A549 (cell line): ENCODE data around the gene EXOG. TPM values are rescaled to one million over a fixed set of nuclear protein-coding genes. Genes with fewer than 3 reads are reported as not detected.

Experiments
- ATAC-seq, 2 experiments: fragments of 200-7000 bp in 1 of 2; fragments of >200 bp in 1 of 2; cut with Nextera tagmentation in 1 of 2; cut with Tn5 transposase in 1 of 2; 3 replicates each; pipeline versions ENCODE4 v1.8.0 to v1.9.1; 2018 to 2020; ENCODE audit warnings: mild to moderate bottlenecking in 1 of 2, moderate library complexity in 1 of 2
- CTCF ChIA-PET: fragments of 300-600 bp; sonication (Branson Sonifier 250); formaldehyde crosslinking; extraction: SDS; loops from one replicate; lab custom pipeline; 2021; ENCODE audit warnings: antibody characterized with exemption, inconsistent platforms; lab: Yijun Ruan, JAX
- POLR2A ChIA-PET: fragments of 350-600 bp; formaldehyde crosslinking; extraction: SDS; loops from one replicate; lab custom pipeline; 2021; ENCODE audit warnings: antibody characterized with exemption, inconsistent platforms; lab: Yijun Ruan, JAX
- DNase-seq, 2 experiments: peaks; one replicate each; pipeline versions ENCODE4 v3.0.0 to v3.0.0-alpha.2; 2011 to 2016; ENCODE audit warnings: low read depth in 1 of 2, low spot score in 1 of 2
- FAIRE-seq: peaks from 2 replicates; lab custom pipeline; 2011; peaks lifted over from hg19 to GRCh38; lab: Jason Lieb, UNC
- H3K27ac ChIP-seq, 2 experiments: fragments of >200 bp; sonication (Bioruptor Twin); formaldehyde crosslinking; 3 replicates each; pipeline ENCODE4 v1.5.1; 2016 to 2017
- H3K4me1 ChIP-seq: fragments of >200 bp; sonication (Bioruptor Twin); formaldehyde crosslinking; 3 replicates; pipeline ENCODE4 v1.6.1; 2016
- H3K4me2 ChIP-seq: fragments of >200 bp; sonication (Bioruptor Twin); formaldehyde crosslinking; 3 replicates; pipeline ENCODE4 v1.6.1; 2016
- H3K4me3 ChIP-seq: fragments of >200 bp; sonication (Bioruptor Twin); formaldehyde crosslinking; 3 replicates; pipeline ENCODE4 v1.5.1; 2016
- H3K9me3 ChIP-seq: fragments of >200 bp; sonication (Bioruptor Twin); formaldehyde crosslinking; 3 replicates; pipeline ENCODE4 v1.6.1; 2016
- BHLHE40 ChIP-seq: IDR thresholded peaks from 2 replicates; pipeline ENCODE4 v1.6.1; 2012; ENCODE audit warnings: low read depth, low read length, inconsistent platforms
- CBX8 ChIP-seq: fragments of 200-600 bp; sonication (generic); IDR thresholded peaks from 2 replicates; pipeline ENCODE4 v1.6.1; 2016
- CHD2 ChIP-seq: fragments of 150-350 bp; IDR thresholded peaks from 2 replicates; pipeline ENCODE4 v1.6.1; 2014; ENCODE audit warnings: low read length; ENCODE audit not compliant: partially characterized antibody
- E2F6 ChIP-seq: IDR thresholded peaks from 2 replicates; pipeline ENCODE4 v1.6.1; 2012; ENCODE audit warnings: low read depth, borderline replicate concordance
- EP300 ChIP-seq, 2 experiments: fragments of >200 bp; sonication (Bioruptor Twin); formaldehyde crosslinking; IDR thresholded peaks; 2 replicates in 1 of 2; 3 replicates in 1 of 2; pipeline ENCODE4 v1.6.1; 2016 to 2017
- FOSB ChIP-seq: fragments of 250-450 bp; sonication (Bioruptor Pico); IDR thresholded peaks from 2 replicates; pipeline ENCODE4 v1.5.0; 2020; ENCODE audit warnings: mild to moderate bottlenecking, moderate library complexity
- HDAC2 ChIP-seq: fragments of 200-600 bp; sonication (generic); IDR thresholded peaks from 2 replicates; pipeline ENCODE4 v1.6.1; 2016
- HOXA7 ChIP-seq: fragments of 250-450 bp; sonication (Bioruptor Pico); IDR thresholded peaks from 2 replicates; pipeline ENCODE4 v1.5.0; 2020; ENCODE audit warnings: mild to moderate bottlenecking, moderate library complexity
- HOXB5 ChIP-seq: fragments of 250-450 bp; sonication (Bioruptor Pico); IDR thresholded peaks from 2 replicates; pipeline ENCODE4 v1.5.0; 2020; ENCODE audit warnings: mild to moderate bottlenecking, moderate library complexity
- JUN ChIP-seq, 2 experiments: fragments of >200 bp; sonication (Bioruptor Twin); formaldehyde crosslinking; IDR thresholded peaks; 2 replicates in 1 of 2; 3 replicates in 1 of 2; pipeline ENCODE4 v1.6.1; 2016 to 2017
- JUNB ChIP-seq: fragments of >200 bp; sonication (Bioruptor Twin); formaldehyde crosslinking; IDR thresholded peaks from 2 replicates; pipeline ENCODE4 v1.6.1; 2016
- KDM5A ChIP-seq: fragments of 200-600 bp; sonication (generic); IDR thresholded peaks from 2 replicates; pipeline ENCODE4 v1.6.1; 2016; ENCODE audit warnings: antibody characterized with exemption, mild to moderate bottlenecking
- MAFK ChIP-seq: fragments of 450-650 bp; IDR thresholded peaks from 2 replicates; pipeline ENCODE4 v1.6.1; 2014; ENCODE audit not compliant: partially characterized antibody
- MYC ChIP-seq: IDR thresholded peaks from 2 replicates; pipeline ENCODE4 v1.6.1; 2012; ENCODE audit warnings: mild to moderate bottlenecking, inconsistent platforms, low read length, improper control_type of control experiment, borderline replicate concordance
- NFE2L2 ChIP-seq: fragments of 150-350 bp; conservative IDR thresholded peaks from 2 replicates; pipeline ENCODE4 v1.6.1; 2014; ENCODE audit warnings: low read length
- NR3C1 ChIP-seq: fragments of >200 bp; sonication (Bioruptor Twin); formaldehyde crosslinking; IDR thresholded peaks from 3 replicates; pipeline ENCODE4 v1.6.1; 2017
- PHF8 ChIP-seq: fragments of 200-600 bp; sonication (generic); IDR thresholded peaks from 2 replicates; pipeline ENCODE4 v1.6.1; 2016; ENCODE audit warnings: low read depth, mild to moderate bottlenecking, antibody characterized with exemption, moderate library complexity, borderline replicate concordance
- POLR2AphosphoS2 ChIP-seq: conservative IDR thresholded peaks from 2 replicates; pipeline ENCODE4 v1.6.1; 2012; ENCODE audit warnings: low read length, improper control_type of control experiment, inconsistent platforms
- RFX5 ChIP-seq: fragments of 450-650 bp; IDR thresholded peaks from 2 replicates; pipeline ENCODE4 v1.7.1; 2014; ENCODE audit warnings: antibody characterized with exemption, mild to moderate bottlenecking, moderate library complexity
- SREBF2 ChIP-seq: fragments of 450-650 bp; IDR thresholded peaks from 2 replicates; pipeline ENCODE4 v1.6.1; 2014; ENCODE audit warnings: mild to moderate bottlenecking, moderate library complexity
- TFCP2L1 ChIP-seq: fragments of 250-450 bp; sonication (Bioruptor Pico); IDR thresholded peaks from 2 replicates; pipeline ENCODE4 v1.5.0; 2021; ENCODE audit warnings: mild to moderate bottlenecking
- TP53 ChIP-seq: fragments of 250-450 bp; sonication (Bioruptor Pico); IDR thresholded peaks from 2 replicates; pipeline ENCODE4 v1.5.0; 2021; ENCODE audit warnings: mild to moderate bottlenecking, moderate library complexity
- ZC3H11A ChIP-seq: fragments of 450-650 bp; IDR thresholded peaks from 2 replicates; pipeline ENCODE4 v1.6.1; 2014; ENCODE audit warnings: antibody characterized with exemption, mild to moderate bottlenecking
- ZFP36 ChIP-seq: fragments of 450-650 bp; IDR thresholded peaks from 2 replicates; pipeline ENCODE4 v1.6.1; 2014; ENCODE audit warnings: borderline replicate concordance; ENCODE audit not compliant: partially characterized antibody
- WGBS: methylation state at CpG from one replicate; pipeline ENCODE4 v1.1.6; 2017; ENCODE audit errors: missing lambda C conversion rate; 5-methylcytosine and 5-hydroxymethylcytosine counted together
- polyA plus RNA-seq, 4 experiments: library from polyadenylated mRNA; depleted of rRNA in 3 of 4; stranded (reverse); fragments of >200 nt; fragmentation: RNase III in 1 of 4; extraction: RNeasy Plus Mini Kit Qiagen cat#74134 plus additional on column Dnase treatment in 1 of 4; gene quantifications; 2 replicates in 3 of 4; 3 replicates in 1 of 4; pipeline ENCODE4 v1.2.3, GENCODE V29; 2011 to 2017
- TF ChIP-seq, protein P1 (sequence below): fragments of 250-450 bp; sonication (Bioruptor Pico); IDR thresholded peaks from 2 replicates; pipeline ENCODE4 v1.5.0; 2021; ENCODE audit warnings: mild to moderate bottlenecking, moderate library complexity, borderline replicate concordance
- TF ChIP-seq, protein P2 (sequence below): fragments of 250-450 bp; sonication (Bioruptor Pico); IDR thresholded peaks from 2 replicates; pipeline ENCODE4 v1.5.0; 2020; ENCODE audit warnings: low read depth, mild to moderate bottlenecking, moderate library complexity
- TF ChIP-seq, protein P3 (sequence below): IDR thresholded peaks from 2 replicates; pipeline ENCODE4 v1.6.1; 2012

EXOG gene
- polyA plus RNA-seq, 2 of the 4 experiments (the other 2 are of a cell fraction) = 11.2 to 17.1 TPM

DNA sequence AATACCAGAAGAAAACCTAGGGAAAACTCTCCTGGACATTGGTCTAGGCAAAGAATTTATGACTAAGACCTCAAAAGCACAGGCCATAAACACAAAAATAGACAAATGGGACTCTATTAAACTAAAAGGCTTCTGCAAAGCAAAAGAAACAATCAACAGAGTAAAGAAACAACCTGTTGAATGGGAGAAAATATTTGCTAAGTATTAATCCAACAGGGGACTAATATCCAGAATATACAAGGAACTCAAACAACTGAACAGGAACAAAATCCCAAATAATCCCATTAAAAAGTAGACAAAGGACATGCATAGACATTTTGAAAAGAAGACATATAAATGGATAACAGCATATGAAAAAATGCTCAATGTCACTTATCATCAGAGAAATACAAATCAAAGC is 49.3 kb upstream of the EXOG start:
- no peaks in the 10 kb centered on the region for H3K9me3 ChIP-seq
- H3K4me2 ChIP-seq = no peak overlapping the region
- FAIRE-seq (no peak), ATAC-seq (no peak), DNase-seq (no peak)
- no peaks in the 10 kb centered on the region for H3K4me1 ChIP-seq
- no peak overlapping the region for H3K4me3 ChIP-seq
- POLR2A ChIA-PET = no interaction called here
- H3K27ac ChIP-seq = no peak overlapping the region
- CTCF ChIA-PET = interaction anchor here (1.6 kb wide), 1 partner anchor 101 kb away, joined by 8 read pairs; the partner anchor contains the start of gene XYLB
- no peak for TF ChIP-seq CBX8
- no peak for TF ChIP-seq POLR2AphosphoS2
- no peak for TF ChIP-seq NR3C1
- no peak for TF ChIP-seq BHLHE40
- TF ChIP-seq KDM5A = no peak
- TF ChIP-seq JUNB = no peak
- no peak for TF ChIP-seq FOSB
- no peak for TF ChIP-seq RFX5
- no peak for TF ChIP-seq SREBF2
- TF ChIP-seq, protein P1, sequence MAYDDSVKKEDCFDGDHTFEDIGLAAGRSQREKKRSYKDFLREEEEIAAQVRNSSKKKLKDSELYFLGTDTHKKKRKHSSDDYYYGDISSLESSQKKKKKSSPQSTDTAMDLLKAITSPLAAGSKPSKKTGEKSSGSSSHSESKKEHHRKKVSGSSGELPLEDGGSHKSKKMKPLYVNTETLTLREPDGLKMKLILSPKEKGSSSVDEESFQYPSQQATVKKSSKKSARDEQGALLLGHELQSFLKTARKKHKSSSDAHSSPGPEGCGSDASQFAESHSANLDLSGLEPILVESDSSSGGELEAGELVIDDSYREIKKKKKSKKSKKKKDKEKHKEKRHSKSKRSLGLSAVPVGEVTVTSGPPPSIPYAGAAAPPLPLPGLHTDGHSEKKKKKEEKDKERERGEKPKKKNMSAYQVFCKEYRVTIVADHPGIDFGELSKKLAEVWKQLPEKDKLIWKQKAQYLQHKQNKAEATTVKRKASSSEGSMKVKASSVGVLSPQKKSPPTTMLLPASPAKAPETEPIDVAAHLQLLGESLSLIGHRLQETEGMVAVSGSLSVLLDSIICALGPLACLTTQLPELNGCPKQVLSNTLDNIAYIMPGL = no peak
- TF ChIP-seq, protein P2, sequence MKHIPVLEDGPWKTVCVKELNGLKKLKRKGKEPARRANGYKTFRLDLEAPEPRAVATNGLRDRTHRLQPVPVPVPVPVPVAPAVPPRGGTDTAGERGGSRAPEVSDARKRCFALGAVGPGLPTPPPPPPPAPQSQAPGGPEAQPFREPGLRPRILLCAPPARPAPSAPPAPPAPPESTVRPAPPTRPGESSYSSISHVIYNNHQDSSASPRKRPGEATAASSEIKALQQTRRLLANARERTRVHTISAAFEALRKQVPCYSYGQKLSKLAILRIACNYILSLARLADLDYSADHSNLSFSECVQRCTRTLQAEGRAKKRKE (CRISPR knock-in tag) = no peak
- TF ChIP-seq, protein P3, sequence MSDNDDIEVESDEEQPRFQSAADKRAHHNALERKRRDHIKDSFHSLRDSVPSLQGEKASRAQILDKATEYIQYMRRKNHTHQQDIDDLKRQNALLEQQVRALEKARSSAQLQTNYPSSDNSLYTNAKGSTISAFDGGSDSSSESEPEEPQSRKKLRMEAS = no peak
- no peak for TF ChIP-seq TP53 (CRISPR knock-in tag)
- TF ChIP-seq EP300 (IDR thresholded peaks at IDR 0.05) = no peak
- no peak for TF ChIP-seq CHD2
- no peak for TF ChIP-seq HDAC2
- no peak for TF ChIP-seq NFE2L2

DNA sequence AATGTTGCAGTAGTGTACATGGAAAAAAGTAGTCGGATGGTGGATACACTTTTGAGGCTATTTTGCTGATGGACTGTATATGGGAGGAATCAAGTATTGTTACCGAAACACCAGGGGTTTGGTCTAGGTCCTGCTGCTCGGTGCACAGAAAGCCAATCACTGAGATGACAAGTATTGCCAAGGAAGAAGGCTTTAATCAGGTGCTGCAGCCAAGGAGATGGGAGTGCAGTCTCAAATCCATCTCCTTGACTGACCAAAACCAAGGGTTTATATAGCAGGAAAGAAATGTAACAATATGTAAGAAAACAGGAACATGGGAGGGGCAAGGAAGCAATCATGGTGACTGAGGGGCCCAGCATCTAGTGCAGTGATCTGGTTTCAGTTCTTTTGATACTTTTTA is 45.3 kb upstream of the EXOG start:
- no peak for DNase-seq
- no peak for ATAC-seq
- H3K4me3 ChIP-seq = no peak overlapping the region
- no peak overlapping the region for H3K4me2 ChIP-seq
- H3K27ac ChIP-seq = no peak overlapping the region
- ChIA-PET POLR2A (no interaction called here), CTCF (interaction anchor here (2.3 to 2.5 kb wide), 2 partner anchors 71 to 104 kb away, joined by 6 to 14 read pairs; partner anchors contain the start of gene XYLB)
- TF ChIP-seq ZFP36 (no peak), ZC3H11A (no peak), JUN (IDR thresholded peaks at IDR 0.05) (no peak)
- FAIRE-seq = no peak
- WGBS = 78% methylated on average over 3 of the region's 3 CpGs
- H3K4me1 ChIP-seq = peaks cover 6% of the 10 kb centered on the region; the same call in 1 of the 3 replicates
- no peaks in the 10 kb centered on the region for H3K9me3 ChIP-seq

- H3K4me3 ChIP-seq = peak within 1 kb of the TSS; percentile 93
- FAIRE-seq = no peak
- no peaks in the 10 kb centered on the region for H3K9me3 ChIP-seq
- TF ChIP-seq MAFK = no peak
- 0 out of 2 replicates have a peak, but pooled peaks have one; percentile 19 for TF ChIP-seq TFCP2L1 (CRISPR knock-in tag)
- TF ChIP-seq, protein P3 = peak; percentile 59
- no peak for TF ChIP-seq HOXA7 (CRISPR knock-in tag)
- TF ChIP-seq PHF8 = no peak
- no peak for TF ChIP-seq HOXB5 (CRISPR knock-in tag)
- 0 out of 2 replicates have a peak, but pooled peaks have one; percentile 24 for TF ChIP-seq FOSB
- 0 out of 2 replicates have a peak, but pooled peaks have one; percentile 53 for TF ChIP-seq MYC
- peak in 1 of 2 experiments; percentile 59; a peak in 1 of 5 replicates for TF ChIP-seq JUN (IDR thresholded peaks at IDR 0.05)
- peak; percentile 50; the same call in 1 of the 2 replicates for TF ChIP-seq E2F6
- TF ChIP-seq, protein P1 = no peak
- TF ChIP-seq, all 56 proteins: peak for 6
- WGBS = 41% methylated on average over 11 of the region's 48 CpGs
- DNase-seq (peak; percentile 81 to 83), ATAC-seq (peak; percentile 65 to 69)
- Histone ChIP-seq H3K4me2 (peak within 1 kb of the TSS; percentile 99), H3K27ac (peak within 1 kb of the TSS; percentile 96 to 98), H3K4me1 (peaks cover 9% of the 10 kb centered on the region; the same call in 2 of the 3 replicates)
- POLR2A ChIA-PET = interaction anchor here (0.7 to 1.3 kb wide), 3 partner anchors 12 to 316 kb away, joined by 3 to 5 read pairs (median 4); partner anchors contain the start of genes ACAA1 and OXSR1
- CTCF ChIA-PET = interaction anchor here (0.7 to 2.5 kb wide), 3 partner anchors 27 to 107 kb away, joined by 3 to 14 read pairs (median 4); partner anchors contain the start of gene XYLB
Observed at GRCh38 chr3:38453075-38453912, 42.8 kb upstream of the EXOG start, which contains the start of gene ACVR2B. ACVR2B (plus strand) TSS chr3:38453890; CDS start chr3:38454323, 433 bp downstream.
